ENCODE data around the gene PON2. TPM values are rescaled to one million over a fixed set of nuclear protein-coding genes. Genes with fewer than 3 reads are reported as not detected.

Gene PON2
- total RNA-seq, 4 donors from 2014 or later = 116 to 330 (median 193) TPM

GRCh38 chr7:95430864-95431263 lies 4.0 kb downstream of the PON2 start:
- Histone ChIP-seq H3K27me3 (no peaks in the 10 kb centered on the region), H3K4me3 (no peak overlapping the region), H3K4me1 (peaks cover 0 to 10% (median 0%) of the 10 kb centered on the region in 4 donors), H3K9me3 (no peaks in the 10 kb centered on the region), H3K27ac (peak overlapping the region in 1 of 4 donors; percentile 41), H3K36me3 (no peaks in the 10 kb centered on the region)
- TF ChIP-seq CTCF (IDR thresholded peaks at IDR 0.05) (no peak), POLR2A (IDR thresholded peaks at IDR 0.05) (no peak)
- DNase-seq = peak in 1 of 3 donors; percentile 73

- Histone ChIP-seq H3K27ac (no peak overlapping the region), H3K4me3 (no peak overlapping the region)
- no peak for DNase-seq
Observed at GRCh38 chr7:95429241-95429990, 5.4 kb downstream of the PON2 start.

GRCh38 chr7:95427914-95428516 lies 6.8 kb downstream of the PON2 start:
- H3K27me3 ChIP-seq = no peaks in the 10 kb centered on the region
- H3K27ac ChIP-seq = no peak overlapping the region
- TF ChIP-seq CTCF (IDR thresholded peaks at IDR 0.05) = no peak
- TF ChIP-seq POLR2A (IDR thresholded peaks at IDR 0.05) = no peak
- H3K9me3 ChIP-seq = no peaks in the 10 kb centered on the region
- no peak overlapping the region for H3K4me3 ChIP-seq
- no peaks in the 10 kb centered on the region for H3K4me1 ChIP-seq
- no peak for DNase-seq
- peaks cover 0 to 4% (median 0%) of the 10 kb centered on the region in 3 donors for H3K36me3 ChIP-seq

More at GRCh38 chr7:95429241-95429990, 5.4 kb downstream of the PON2 start:
- no peaks in the 10 kb centered on the region for H3K9me3 ChIP-seq
- TF ChIP-seq CTCF (IDR thresholded peaks at IDR 0.05) = no peak
- no peaks in the 10 kb centered on the region for H3K27me3 ChIP-seq
- H3K4me1 ChIP-seq = peaks cover 0 to 10% (median 0%) of the 10 kb centered on the region in 4 donors
- H3K36me3 ChIP-seq = no peaks in the 10 kb centered on the region

- Histone ChIP-seq H3K36me3 (peaks cover 0 to 4% (median 0%) of the 10 kb centered on the region in 3 donors), H3K4me3 (no peak overlapping the region), H3K27ac (no peak overlapping the region), H3K27me3 (no peaks in the 10 kb centered on the region), H3K4me1 (no peaks in the 10 kb centered on the region), H3K9me3 (no peaks in the 10 kb centered on the region)
- no peak for DNase-seq
- TF ChIP-seq CTCF (IDR thresholded peaks at IDR 0.05) (no peak), POLR2A (IDR thresholded peaks at IDR 0.05) (no peak)
Observed at GRCh38 chr7:95427166-95427565, 7.7 kb downstream of the PON2 start.

GRCh38 chr7:95425694-95426093 lies 9.1 kb downstream of the PON2 start:
- H3K4me3 ChIP-seq = no peak overlapping the region
- TF ChIP-seq POLR2A (IDR thresholded peaks at IDR 0.05) (no peak), CTCF (IDR thresholded peaks at IDR 0.05) (no peak)
- no peaks in the 10 kb centered on the region for H3K27me3 ChIP-seq
- no peaks in the 10 kb centered on the region for H3K9me3 ChIP-seq
- no peaks in the 10 kb centered on the region for H3K4me1 ChIP-seq
- no peak overlapping the region for H3K27ac ChIP-seq
- DNase-seq = no peak
- H3K36me3 ChIP-seq = peaks cover 0 to 4% (median 0%) of the 10 kb centered on the region in 3 donors

Measured in Peyer's patch (tissue), 4 donors.